ENCODE measurements around the gene CTTNBP2. TPM values are rescaled to one million over a fixed set of nuclear protein-coding genes. Genes with fewer than 3 reads are reported as not detected.
A peak's percentile ranks its signal among the peaks of the same experiment; 100 is the strongest.

Gene CTTNBP2
- total RNA-seq, 1 donor from 2014 or later = 25.5 TPM

DNA sequence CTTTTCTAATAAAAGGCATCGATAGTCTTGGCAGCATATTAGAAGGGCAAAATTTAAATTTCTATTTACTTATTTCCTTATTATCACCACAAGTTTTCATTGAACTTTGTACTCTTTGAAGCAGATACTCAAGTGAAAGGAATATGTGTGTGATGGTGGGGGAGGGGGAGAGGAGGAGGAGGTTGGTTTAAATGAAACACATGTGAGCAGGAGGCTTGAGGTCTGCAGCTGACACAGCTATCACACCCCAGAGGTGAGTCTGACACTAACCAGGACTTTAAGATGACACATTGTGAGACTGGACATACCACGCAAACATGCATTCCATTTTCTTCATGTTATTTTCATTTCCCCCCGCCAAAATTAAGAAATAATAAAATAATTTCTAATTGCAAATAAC lies 63.3 kb downstream of the CTTNBP2 start:
- H3K4me1 Mint-ChIP-seq = peaks cover 28% of the 10 kb centered on the region
- DNase-seq (ENCODE audit: low spot score) = no peak
- H3F3A ChIP-seq (ENCODE audit: low read depth) = peaks cover 13% of the 10 kb centered on the region
- H3K27me3 Mint-ChIP-seq (ENCODE audit: insufficient read depth, low read depth) = peaks cover 8% of the 10 kb centered on the region
- no peaks in the 10 kb centered on the region for H3K9me3 ChIP-seq (ENCODE audit: low read depth)
- H2AFZ ChIP-seq (replicated peaks) = no peak overlapping the region
- H3K9ac ChIP-seq = no peak overlapping the region
- peak overlapping the region; percentile 33 for H3K4me2 ChIP-seq
- no peak overlapping the region for H3K4me3 ChIP-seq
- no peak overlapping the region for H3K27ac Mint-ChIP-seq
- H3K4me3 Mint-ChIP-seq = no peak overlapping the region
- H3K36me3 ChIP-seq = no peaks in the 10 kb centered on the region
- peaks cover 1% of the 10 kb centered on the region for H3K36me3 Mint-ChIP-seq
- no peaks in the 10 kb centered on the region for H3K9me3 Mint-ChIP-seq
- peaks cover 24% of the 10 kb centered on the region for H4K20me1 ChIP-seq (ENCODE audit: low read depth)
- no peak overlapping the region for H3K27ac ChIP-seq
- peaks cover 40% of the 10 kb centered on the region for H3K79me2 ChIP-seq (ENCODE audit: low read depth)
- peaks cover 51% of the 10 kb centered on the region for H3K4me1 ChIP-seq
- TF ChIP-seq EZH2phosphoT487 (IDR thresholded peaks at IDR 0.05) (no peak), CTCF (IDR thresholded peaks at IDR 0.05) (no peak), EZH2 (IDR thresholded peaks at IDR 0.05) (no peak)
- H3K27me3 ChIP-seq = no peaks in the 10 kb centered on the region

- Mint-ChIP-seq H3K4me1 (peaks cover 28% of the 10 kb centered on the region), H3K36me3 (peaks cover 1% of the 10 kb centered on the region), H3K9me3 (no peaks in the 10 kb centered on the region), H3K27ac (no peak overlapping the region), H3K4me3 (no peak overlapping the region), H3K27me3 (ENCODE audit: insufficient read depth, low read depth) (peaks cover 8% of the 10 kb centered on the region)
- Histone ChIP-seq H2AFZ (replicated peaks) (no peak overlapping the region), H4K20me1 (ENCODE audit: low read depth) (peaks cover 29% of the 10 kb centered on the region), H3K27me3 (no peaks in the 10 kb centered on the region), H3K9ac (no peak overlapping the region), H3K4me2 (peak overlapping the region; percentile 27), H3K4me1 (peaks cover 51% of the 10 kb centered on the region), H3K79me2 (ENCODE audit: low read depth) (peaks cover 37% of the 10 kb centered on the region), H3K27ac (peak overlapping the region; percentile 25), H3K36me3 (no peaks in the 10 kb centered on the region), H3K4me3 (no peak overlapping the region), H3K9me3 (ENCODE audit: low read depth) (no peaks in the 10 kb centered on the region), H3F3A (ENCODE audit: low read depth) (peaks cover 13% of the 10 kb centered on the region)
- TF ChIP-seq CTCF (IDR thresholded peaks at IDR 0.05) = no peak
- TF ChIP-seq EZH2 (IDR thresholded peaks at IDR 0.05) = no peak
- no peak for TF ChIP-seq EZH2phosphoT487 (IDR thresholded peaks at IDR 0.05)
- DNase-seq (ENCODE audit: low spot score) = no peak
Measured at GRCh38 chr7:117808910-117809705, 64.1 kb downstream of the CTTNBP2 start.

DNA sequence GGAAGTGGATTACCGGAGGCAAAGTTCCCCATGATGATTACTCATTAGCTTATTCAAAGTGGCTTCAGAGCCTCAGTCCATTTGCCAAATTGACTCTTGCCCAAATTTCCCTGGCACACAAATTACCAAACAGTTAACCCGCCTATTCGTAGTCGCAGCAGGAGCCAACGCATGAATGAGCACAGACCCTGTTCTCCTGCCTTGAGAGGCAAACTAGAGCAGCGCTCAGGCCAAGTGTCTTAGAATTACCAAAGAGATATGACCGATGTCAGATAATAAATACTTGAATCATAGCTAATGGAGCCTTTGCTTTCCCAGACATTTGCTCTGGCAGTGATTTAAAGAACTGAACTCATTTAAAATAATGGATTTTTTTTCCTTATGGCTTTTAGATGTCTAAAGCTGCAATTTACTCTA lies 64.9 kb downstream of the CTTNBP2 start:
- Histone ChIP-seq H3K4me2 (peak overlapping the region; percentile 27), H2AFZ (replicated peaks) (no peak overlapping the region), H3K4me1 (peaks cover 46% of the 10 kb centered on the region), H3K79me2 (ENCODE audit: low read depth) (peaks cover 33% of the 10 kb centered on the region), H3K4me3 (no peak overlapping the region), H3K9ac (no peak overlapping the region), H4K20me1 (ENCODE audit: low read depth) (peaks cover 33% of the 10 kb centered on the region), H3K27ac (peak overlapping the region; percentile 25), H3K36me3 (no peaks in the 10 kb centered on the region), H3K27me3 (no peaks in the 10 kb centered on the region), H3K9me3 (ENCODE audit: low read depth) (no peaks in the 10 kb centered on the region), H3F3A (ENCODE audit: low read depth) (peaks cover 13% of the 10 kb centered on the region)
- no peak overlapping the region for H3K4me3 Mint-ChIP-seq
- H3K4me1 Mint-ChIP-seq = peaks cover 28% of the 10 kb centered on the region
- H3K27ac Mint-ChIP-seq = no peak overlapping the region
- H3K27me3 Mint-ChIP-seq (ENCODE audit: insufficient read depth, low read depth) = peaks cover 5% of the 10 kb centered on the region
- peaks cover 1% of the 10 kb centered on the region for H3K36me3 Mint-ChIP-seq
- no peaks in the 10 kb centered on the region for H3K9me3 Mint-ChIP-seq
- DNase-seq (ENCODE audit: low spot score) = peak; percentile 58
- TF ChIP-seq EZH2 (IDR thresholded peaks at IDR 0.05) (no peak), EZH2phosphoT487 (IDR thresholded peaks at IDR 0.05) (no peak), CTCF (IDR thresholded peaks at IDR 0.05) (no peak)
